Small intestine (tissue), 7 donors: ENCODE measurements around the gene LHPP. TPM values are rescaled to one million over a fixed set of nuclear protein-coding genes. Genes with fewer than 3 reads are reported as not detected.

ENCODE experiments used
- DNase-seq, 2 donors: peaks; one replicate each; pipeline versions ENCODE4 v3.0.0 to v3.0.0-alpha.2; 2013
- FAIRE-seq: peaks from 2 replicates; lab custom pipeline; 2012; peaks lifted over from hg19 to GRCh38; lab: Jason Lieb, UNC
- H3K27ac ChIP-seq, 3 donors: one replicate each; pipeline ENCODE4 v1.5.1; 2013; ENCODE audit warnings: low read length in 2 of 3, mild to moderate bottlenecking in 2 of 3, control low read depth in 1 of 3, inconsistent platforms in 1 of 3, low read depth in 1 of 3, moderate library complexity in 1 of 3
- H3K27me3 ChIP-seq, 3 donors: one replicate each; pipeline ENCODE4 v1.6.1; 2013; ENCODE audit warnings: low read length in 3 of 3, inconsistent platforms in 1 of 3; ENCODE audit not compliant: control insufficient read depth in 3 of 3, insufficient read depth in 3 of 3
- H3K36me3 ChIP-seq, 3 donors: one replicate each; pipeline ENCODE4 v1.6.1; 2013; ENCODE audit warnings: low read length in 3 of 3, inconsistent platforms in 1 of 3, low read depth in 1 of 3, mild to moderate bottlenecking in 1 of 3, moderate library complexity in 1 of 3; ENCODE audit not compliant: control insufficient read depth in 3 of 3, insufficient read depth in 2 of 3
- H3K4me1 ChIP-seq, 3 donors: one replicate each; pipeline ENCODE4 v1.6.1; 2013; ENCODE audit warnings: low read length in 2 of 3, inconsistent platforms in 1 of 3, low read depth in 1 of 3, mild to moderate bottlenecking in 1 of 3, moderate library complexity in 1 of 3; ENCODE audit not compliant: control insufficient read depth in 3 of 3, insufficient read depth in 2 of 3
- H3K4me3 ChIP-seq, 3 donors: one replicate each; pipeline ENCODE4 v1.5.1; 2013; ENCODE audit warnings: low read length in 3 of 3, control low read depth in 1 of 3, inconsistent platforms in 1 of 3, low read depth in 1 of 3, mild to moderate bottlenecking in 1 of 3, moderate library complexity in 1 of 3
- H3K9me3 ChIP-seq, 2 donors: one replicate each; pipeline ENCODE4 v1.6.1; 2013; ENCODE audit warnings: low read depth in 1 of 2, low read length in 1 of 2; ENCODE audit not compliant: control insufficient read depth in 2 of 2, insufficient read depth in 1 of 2
- WGBS, 3 donors: extraction: QIAGEN DNeasy Blood & Tissue Kit; methylation state at CpG; one replicate each; pipeline ENCODE4 v1.1.7; 2013; 5-methylcytosine and 5-hydroxymethylcytosine counted together
- polyA plus RNA-seq, 4 donors: library from polyadenylated mRNA; stranded (reverse) in 3 of 4; unstranded in 1 of 4; fragments of 200-250 nt in 3 of 4; fragments of 120-200 nt in 1 of 4; gene quantifications; one replicate each; pipeline versions ENCODE4 v1.2.1 to v1.2.3, GENCODE V29; 2013
- donor health status: healthy with polysubstance abuse.
- donor health status: control.
- donor health status: control.
- donor health status: Bipolar disorder and iron deficiency.
- donor health status: healthy.

The LHPP gene
- polyA plus RNA-seq, 4 donors, result 17.2 to 47.7 (median 35.0) TPM

DNA sequence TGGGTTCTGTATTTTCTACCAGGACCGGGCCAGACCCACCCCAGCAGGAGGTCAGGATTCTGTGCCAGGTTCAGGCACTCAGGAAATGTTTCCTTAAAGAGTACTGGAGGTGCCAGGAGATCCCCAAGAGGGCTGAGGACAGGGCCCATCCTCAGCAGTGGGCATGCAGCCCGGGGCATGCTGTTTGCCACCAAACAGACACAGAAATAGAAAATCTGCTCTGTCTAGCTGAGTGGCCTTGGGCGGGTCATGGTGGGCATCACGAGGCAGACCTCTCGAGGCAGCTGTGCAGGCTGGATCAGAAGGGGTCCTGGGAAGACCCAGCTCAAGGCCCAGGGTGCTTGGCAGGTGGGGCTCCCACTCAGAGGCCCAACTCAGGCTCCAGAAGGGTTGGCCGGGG is 177.6 kb downstream of the LHPP start:
- Histone ChIP-seq H3K36me3 (peaks cover 0 to 78% (median 0%) of the 10 kb centered on the region in 3 donors), H3K4me1 (peaks cover 0 to 6% (median 6%) of the 10 kb centered on the region in 3 donors), H3K27ac (no peak overlapping the region), H3K27me3 (no peaks in the 10 kb centered on the region), H3K4me3 (no peak overlapping the region), H3K9me3 (peaks cover 0 to 5% of the 10 kb centered on the region in 2 donors)
- WGBS, 3 donors, result 84 to 92% (median 89%) methylated on average over 6 of the region's 6 CpGs
- FAIRE-seq, result no peak
- DNase-seq, result no peak

DNA sequence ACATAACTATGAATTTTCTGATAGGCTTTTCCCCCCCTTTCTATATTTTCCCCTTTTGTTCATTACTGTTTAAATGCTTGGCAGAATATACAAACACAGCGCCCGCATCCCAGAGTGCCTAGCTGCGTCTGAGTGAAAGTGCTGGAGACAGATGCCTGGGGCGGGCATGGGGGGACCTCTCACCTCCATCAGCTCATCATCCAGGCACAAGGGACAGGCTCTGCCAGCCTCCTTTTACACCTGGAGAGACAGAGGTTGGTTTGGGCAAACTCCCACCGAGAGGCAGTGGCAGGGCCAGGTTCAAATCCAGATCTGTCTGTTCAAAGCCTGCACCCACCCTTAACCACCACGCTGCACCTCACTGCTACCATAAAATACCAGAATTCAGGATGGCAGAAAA is 178.0 kb downstream of the LHPP start:
- 93 to 96% (median 95%) methylated on average over 6 of the region's 6 CpGs for WGBS, 3 donors
- Histone ChIP-seq H3K27me3 (no peaks in the 10 kb centered on the region), H3K9me3 (peaks cover 0 to 2% of the 10 kb centered on the region in 2 donors), H3K27ac (no peak overlapping the region), H3K36me3 (peaks cover 0 to 78% (median 0%) of the 10 kb centered on the region in 3 donors), H3K4me3 (no peak overlapping the region), H3K4me1 (peaks cover 0 to 6% (median 6%) of the 10 kb centered on the region in 3 donors)
- DNase-seq, result no peak
- FAIRE-seq, result no peak

DNA sequence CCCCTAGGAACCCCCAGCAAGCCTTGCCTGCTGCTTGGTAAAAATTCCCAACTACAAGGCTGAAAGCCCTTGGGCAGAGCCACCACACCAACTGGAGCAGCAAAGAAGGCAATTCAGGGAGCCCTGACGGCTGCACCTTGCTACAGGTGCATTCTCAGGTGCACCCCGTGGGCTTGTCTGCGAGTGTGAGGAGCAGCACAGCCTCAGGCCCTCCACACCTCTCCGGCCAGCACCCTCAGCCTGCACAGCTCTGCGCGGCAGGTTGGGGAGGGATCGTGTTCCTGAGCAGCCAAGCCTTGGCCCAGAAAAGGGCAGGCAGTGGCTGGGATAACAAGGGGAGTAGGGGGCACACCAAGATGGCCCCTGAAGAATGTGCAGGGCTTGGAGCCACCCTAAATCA is 178.4 kb downstream of the LHPP start:
- peaks cover 0 to 82% (median 0%) of the 10 kb centered on the region in 3 donors for H3K36me3 ChIP-seq
- H3K4me3 ChIP-seq, result no peak overlapping the region
- 82 to 92% (median 90%) methylated on average over 7 of the region's 7 CpGs for whole genome bisulfite sequencing, 3 donors
- peaks cover 0 to 2% of the 10 kb centered on the region in 2 donors for H3K9me3 ChIP-seq
- FAIRE-seq, result no peak
- no peak for DNase-seq
- no peaks in the 10 kb centered on the region for H3K27me3 ChIP-seq
- H3K27ac ChIP-seq, result no peak overlapping the region
- peaks cover 0 to 6% (median 6%) of the 10 kb centered on the region in 3 donors for H3K4me1 ChIP-seq

GRCh38 chr10:124640538-124641231 is 179.1 kb downstream of the LHPP start:
- DNase-seq, result no peak
- WGBS, 3 donors, result 65 to 77% (median 76%) methylated on average over 20 of the region's 20 CpGs
- H3K4me1 ChIP-seq, result peaks cover 0 to 10% (median 6%) of the 10 kb centered on the region in 3 donors

GRCh38 chr10:124641282-124642087 is 179.9 kb downstream of the LHPP start:
- no peaks in the 10 kb centered on the region for H3K9me3 ChIP-seq
- 70 to 75% (median 73%) methylated on average over 15 of the region's 15 CpGs for WGBS, 3 donors
- peaks cover 3 to 18% (median 6%) of the 10 kb centered on the region in 3 donors for H3K4me1 ChIP-seq
- peak overlapping the region in 2 of 3 donors; percentile 9 to 52 for H3K27ac ChIP-seq
- FAIRE-seq (no peak), DNase-seq (no peak)
- H3K36me3 ChIP-seq, result peaks cover 0 to 86% (median 0%) of the 10 kb centered on the region in 3 donors
- no peaks in the 10 kb centered on the region for H3K27me3 ChIP-seq
- H3K4me3 ChIP-seq, result no peak overlapping the region

More at GRCh38 chr10:124640538-124641231, 179.1 kb downstream of the LHPP start:
- Histone ChIP-seq H3K27me3 (no peaks in the 10 kb centered on the region), H3K27ac (peak overlapping the region in 1 of 3 donors; percentile 52), H3K36me3 (peaks cover 0 to 83% (median 0%) of the 10 kb centered on the region in 3 donors), H3K9me3 (peaks cover 0 to 2% of the 10 kb centered on the region in 2 donors), H3K4me3 (no peak overlapping the region)
- no peak for FAIRE-seq

DNA sequence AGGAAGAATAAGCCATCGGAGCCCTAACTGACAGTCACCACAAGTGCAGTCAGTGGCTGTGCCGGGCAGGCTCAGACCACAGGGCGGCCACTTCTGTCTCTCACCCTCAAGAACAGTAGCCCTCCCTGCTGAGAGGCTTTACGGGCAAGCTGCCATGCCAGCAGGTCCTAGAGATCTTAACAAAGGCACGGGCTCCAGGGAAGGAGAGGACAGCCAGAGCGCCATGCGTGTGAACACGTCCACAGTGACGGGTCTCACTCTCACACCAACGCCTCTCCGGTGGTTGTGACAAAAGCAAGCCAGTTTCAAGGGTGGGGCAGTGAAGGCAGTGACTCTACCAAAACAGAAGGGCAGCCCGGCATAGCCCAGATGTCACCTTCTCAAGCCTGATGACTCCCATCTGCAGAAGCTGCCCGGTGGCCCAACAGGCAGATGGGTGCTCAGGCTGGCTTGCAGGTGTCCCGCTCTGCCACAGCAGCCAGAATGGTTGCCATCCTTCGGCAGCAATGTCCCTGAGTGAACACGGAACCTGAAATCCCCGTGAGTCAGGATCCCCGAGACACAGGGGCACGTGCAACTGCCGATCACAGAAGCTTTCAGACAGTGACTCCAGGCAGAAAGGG is 180.6 kb downstream of the LHPP start:
- no peak for FAIRE-seq
- peak overlapping the region in 1 of 3 donors; percentile 37 for H3K27ac ChIP-seq

DNA sequence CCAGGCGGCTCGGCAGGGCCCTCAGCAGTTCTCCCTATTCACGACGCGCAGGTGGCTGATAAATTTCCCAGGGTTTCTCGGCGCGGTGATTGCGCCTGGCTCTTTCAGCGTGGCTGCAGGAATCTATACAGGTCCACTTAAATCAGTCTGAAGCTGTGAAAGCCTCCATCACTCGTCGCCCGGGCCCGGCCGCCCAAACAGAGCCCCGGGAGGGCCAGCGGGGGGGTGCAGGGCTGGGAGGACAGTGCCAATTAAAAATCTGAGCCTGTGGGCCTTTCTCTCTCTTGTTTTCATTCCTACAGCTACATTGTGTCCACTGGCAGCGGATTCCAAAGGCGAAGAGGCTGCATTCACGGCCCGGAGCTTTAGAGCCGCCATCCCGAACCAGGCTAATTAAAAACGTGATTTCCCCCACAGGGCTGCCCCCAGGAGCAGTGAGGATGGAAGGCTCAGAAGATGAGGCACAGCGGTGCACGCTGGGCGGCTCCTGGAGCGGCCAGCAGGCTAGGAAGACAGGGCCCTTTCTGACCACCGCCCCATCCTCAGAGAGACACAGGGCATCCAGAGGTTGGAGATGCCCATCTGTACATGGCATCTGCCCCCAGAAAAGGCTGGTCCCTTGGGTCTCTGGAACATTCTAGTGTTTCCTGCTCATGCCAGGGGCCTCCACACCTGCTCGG is 181.8 kb downstream of the LHPP start:
- Histone ChIP-seq H3K4me1 (peaks cover 16 to 38% (median 20%) of the 10 kb centered on the region in 3 donors), H3K9me3 (no peaks in the 10 kb centered on the region), H3K36me3 (peaks cover 0 to 87% (median 0%) of the 10 kb centered on the region in 3 donors), H3K27ac (no peak overlapping the region), H3K4me3 (no peak overlapping the region), H3K27me3 (no peaks in the 10 kb centered on the region)
- FAIRE-seq (no peak), DNase-seq (no peak)
- 93 to 94% (median 94%) methylated on average over 30 of the region's 30 CpGs for WGBS, 3 donors

More for the DNA sequence above, 180.6 kb downstream of the LHPP start:
- Histone ChIP-seq H3K9me3 (no peaks in the 10 kb centered on the region), H3K4me3 (no peak overlapping the region), H3K27me3 (no peaks in the 10 kb centered on the region), H3K36me3 (peaks cover 0 to 85% (median 0%) of the 10 kb centered on the region in 3 donors), H3K4me1 (peaks cover 8 to 25% (median 12%) of the 10 kb centered on the region in 3 donors)
- WGBS, 3 donors, result 90 to 94% (median 92%) methylated on average over 20 of the region's 20 CpGs
- DNase-seq, result no peak
